Activated CD4-positive, alpha-beta T cell treated with anti-CD3 and anti-CD28 coated beads for 36 hours (primary cell): ENCODE data around the gene VPS26C. TPM values are rescaled to one million over a fixed set of nuclear protein-coding genes. Genes with fewer than 3 reads are reported as not detected.
"Not testable (repeated sequence)": the region's sequence is repeated elsewhere in the genome, so short reads cannot be mapped to it uniquely, and the experiment has no call there.

Source experiments
- ATAC-seq: fragments of 200-7000 bp; cut with Tn5 transposase; one replicate; pipeline ENCODE4 v1.10.0; 2021; ENCODE audit warnings: mild to moderate bottlenecking, moderate library complexity
- CTCF ChIA-PET: fragments of 350-600 bp; sonication (Branson Sonifier 250); formaldehyde crosslinking; loops from one replicate; lab custom pipeline; 2021; ENCODE audit warnings: antibody characterized with exemption; lab: Charles Lee
- POLR2A ChIA-PET: fragments of 350-600 bp; sonication (Branson Sonifier 250); formaldehyde crosslinking; loops from one replicate; lab custom pipeline; 2021; ENCODE audit warnings: antibody characterized with exemption, inconsistent platforms; lab: Charles Lee
- DNase-seq: peaks from one replicate; pipeline ENCODE4 v3.0.0-alpha.2; 2020
- H3K27ac Mint-ChIP-seq: one replicate; pipeline ENCODE4 v1.8.0; 2021; ENCODE audit warnings: mixed read lengths
- H3K27me3 Mint-ChIP-seq: one replicate; pipeline ENCODE4 v1.8.0; 2021; ENCODE audit warnings: mixed read lengths
- H3K36me3 Mint-ChIP-seq: one replicate; pipeline ENCODE4 v1.8.0; 2021; ENCODE audit warnings: low read depth, mixed read lengths
- H3K4me1 Mint-ChIP-seq: one replicate; pipeline ENCODE4 v1.8.0; 2021; ENCODE audit warnings: mixed read lengths
- H3K4me3 Mint-ChIP-seq: one replicate; pipeline ENCODE4 v1.8.0; 2021; ENCODE audit warnings: mild to moderate bottlenecking, moderate library complexity, mixed read lengths
- H3K9me3 Mint-ChIP-seq: one replicate; pipeline ENCODE4 v1.8.0; 2021; ENCODE audit warnings: low read depth, mixed read lengths
- intact Hi-C, 2 experiments: fragments of 100-400 bp; cut with DNase I in 1 of 2; cut with micrococcal nuclease in 1 of 2; formaldehyde crosslinking; loops; one replicate each; pipeline versions ENCODE4 v1.14.2 to v1.15.1; 2022 to 2024; cut with DNase I, micrococcal nuclease
- total RNA-seq, 2 experiments: library from RNA; stranded (reverse); gene quantifications; one replicate each; pipeline ENCODE4 v1.2.3, GENCODE V29; 2021

VPS26C gene
- total RNA-seq, 2 experiments from 2014 or later, result 54.8 to 61.7 TPM

DNA sequence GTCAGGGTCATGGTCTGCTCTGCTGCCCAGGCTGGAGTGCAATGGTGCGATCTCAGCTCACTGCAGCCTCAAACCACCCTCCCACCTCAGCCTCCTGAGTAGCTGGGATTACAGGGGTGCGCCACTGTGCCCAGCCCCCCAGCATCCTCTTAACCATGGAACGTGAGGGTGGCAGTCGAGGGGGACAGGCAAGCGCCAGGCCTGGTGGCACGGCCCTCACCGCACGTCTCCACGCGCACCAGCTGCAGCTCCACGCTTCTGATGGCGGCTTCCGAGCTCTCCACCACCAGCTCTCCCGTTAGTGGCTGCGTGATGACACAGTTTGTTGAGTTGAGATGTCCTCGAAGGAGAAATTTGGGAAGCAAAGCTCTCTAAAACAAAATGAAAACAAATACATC lies 39.1 kb downstream of the VPS26C start:
- intact Hi-C loops, result no loop called here
- Mint-ChIP-seq H3K9me3 (no peaks in the 10 kb centered on the region), H3K27me3 (no peaks in the 10 kb centered on the region), H3K4me1 (peaks cover 34% of the 10 kb centered on the region), H3K36me3 (peaks cover 74% of the 10 kb centered on the region), H3K27ac (peak overlapping the region; percentile 60), H3K4me3 (no peak overlapping the region)
- ChIA-PET POLR2A (no interaction called here), CTCF (interaction anchor here (1.2 kb wide), 2 partner anchors 17 to 27 kb away, joined by 3 to 5 read pairs; no protein-coding TSS in a partner anchor)
- no peak for ATAC-seq
- no peak for DNase-seq

DNA sequence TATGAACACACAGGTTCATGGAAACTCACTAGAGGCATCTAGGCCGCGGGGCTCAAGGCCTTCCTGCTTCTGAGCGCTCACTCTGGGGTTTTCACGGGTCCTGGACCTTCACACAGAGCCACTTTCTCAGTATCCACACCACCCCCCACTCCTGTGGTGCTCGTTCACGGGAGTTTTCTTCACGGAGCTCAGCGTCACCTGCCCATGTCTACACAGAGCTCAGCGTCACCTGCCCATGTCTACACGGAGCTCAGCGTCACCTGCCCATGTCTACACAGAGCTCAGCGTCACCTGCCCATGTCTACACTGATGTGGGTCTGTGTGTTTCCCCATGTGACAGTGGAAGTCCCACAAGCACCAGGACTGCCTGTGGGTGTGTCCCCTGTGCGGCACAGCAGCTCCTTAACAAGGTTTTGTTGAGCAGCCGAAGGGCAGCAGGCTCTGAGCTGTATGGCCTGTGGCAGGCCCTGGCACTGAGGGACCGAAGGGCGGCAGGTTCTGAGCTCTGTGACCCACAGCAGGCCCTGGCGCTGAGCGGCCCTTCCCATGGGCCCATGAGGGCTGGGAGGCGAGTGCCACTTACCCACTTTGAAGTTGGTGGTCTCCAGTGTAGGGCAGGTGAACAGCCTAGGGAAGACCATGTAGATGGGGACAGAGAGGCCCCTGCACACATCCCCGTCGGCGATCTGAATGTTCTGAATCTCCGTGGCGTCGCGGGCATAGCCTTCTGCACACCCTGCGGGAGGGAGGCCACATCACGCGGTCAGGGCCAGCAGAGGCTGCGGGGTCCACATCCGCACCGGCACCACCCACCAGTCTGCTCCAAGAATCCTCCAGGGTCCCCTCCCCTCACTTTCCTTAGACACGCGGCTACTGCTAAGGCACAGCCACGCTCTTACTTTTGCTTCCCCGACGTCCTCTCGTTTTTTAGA lies 39.8 kb downstream of the VPS26C start:
- H3K27ac Mint-ChIP-seq, result no peak overlapping the region
- ChIA-PET POLR2A (interaction anchor here (0.6 kb wide), 1 partner anchor 338 kb away, joined by 4 read pairs; no protein-coding TSS in a partner anchor), CTCF (interaction anchor here (0.7 to 1.2 kb wide), 2 partner anchors 28 to 106 kb away, joined by 3 to 5 read pairs; no protein-coding TSS in a partner anchor)
- no peak overlapping the region for H3K4me3 Mint-ChIP-seq
- H3K9me3 Mint-ChIP-seq, result no peaks in the 10 kb centered on the region
- DNase-seq, result no peak
- H3K27me3 Mint-ChIP-seq, result no peaks in the 10 kb centered on the region
- intact Hi-C loops, result no loop called here
- ATAC-seq, result no peak
- peaks cover 38% of the 10 kb centered on the region for H3K4me1 Mint-ChIP-seq
- H3K36me3 Mint-ChIP-seq, result peaks cover 74% of the 10 kb centered on the region

DNA sequence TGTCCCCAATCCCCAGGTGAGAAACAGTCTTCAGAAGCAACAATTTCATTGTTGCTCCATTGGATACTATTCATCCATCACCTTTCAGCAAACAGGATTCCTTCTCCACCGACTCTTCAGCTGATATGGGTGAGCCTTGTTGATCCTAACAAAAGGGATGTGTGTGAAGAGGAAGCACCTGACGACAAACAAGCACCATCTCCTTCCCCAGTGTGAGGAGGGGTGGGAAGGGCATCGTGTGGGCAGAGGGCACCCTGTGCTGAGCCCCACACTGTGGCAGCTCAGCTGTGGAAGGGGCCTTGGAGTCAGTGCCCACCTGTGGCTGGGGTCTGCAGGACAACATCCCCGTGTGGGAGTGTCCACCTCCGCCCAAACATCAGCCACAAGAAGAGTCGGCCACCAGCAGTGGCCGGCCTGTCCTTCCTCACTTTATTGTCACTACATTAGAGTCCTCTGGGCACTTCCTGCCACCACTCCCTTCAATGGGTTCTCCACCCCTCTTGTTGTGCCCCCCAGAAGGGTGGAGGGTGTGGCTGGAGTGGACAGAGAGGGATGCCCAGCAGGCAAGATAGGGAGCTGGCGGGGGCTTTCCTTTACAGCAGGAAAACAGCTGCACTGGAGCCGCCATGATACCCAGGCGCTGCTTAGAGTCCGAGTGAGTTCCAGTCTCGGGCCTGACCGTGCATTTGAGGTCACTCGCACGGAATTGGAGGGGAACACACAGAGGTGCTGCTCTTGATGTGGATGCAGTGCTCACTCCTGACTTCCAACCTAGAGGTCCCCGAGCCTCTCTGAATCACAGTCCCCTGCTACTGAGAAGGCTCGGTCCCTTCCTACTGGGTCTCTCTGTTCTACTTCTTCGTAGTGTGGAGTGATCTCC lies 40.9 kb downstream of the VPS26C start:
- intact Hi-C loops, result no loop called here
- Mint-ChIP-seq H3K9me3 (no peaks in the 10 kb centered on the region), H3K4me1 (peaks cover 40% of the 10 kb centered on the region), H3K27ac (peak overlapping the region; percentile 91), H3K4me3 (peak overlapping the region; percentile 48), H3K27me3 (no peaks in the 10 kb centered on the region), H3K36me3 (peaks cover 71% of the 10 kb centered on the region)
- ChIA-PET POLR2A (interaction anchor here (1.9 kb wide), 1 partner anchor 31 kb away, joined by 5 read pairs; no protein-coding TSS in a partner anchor), CTCF (interaction anchor here (0.9 kb wide), 1 partner anchor 41 kb away, joined by 3 read pairs; the partner anchor contains the start of gene VPS26C)
- ATAC-seq, result no peak
- no peak for DNase-seq

DNA sequence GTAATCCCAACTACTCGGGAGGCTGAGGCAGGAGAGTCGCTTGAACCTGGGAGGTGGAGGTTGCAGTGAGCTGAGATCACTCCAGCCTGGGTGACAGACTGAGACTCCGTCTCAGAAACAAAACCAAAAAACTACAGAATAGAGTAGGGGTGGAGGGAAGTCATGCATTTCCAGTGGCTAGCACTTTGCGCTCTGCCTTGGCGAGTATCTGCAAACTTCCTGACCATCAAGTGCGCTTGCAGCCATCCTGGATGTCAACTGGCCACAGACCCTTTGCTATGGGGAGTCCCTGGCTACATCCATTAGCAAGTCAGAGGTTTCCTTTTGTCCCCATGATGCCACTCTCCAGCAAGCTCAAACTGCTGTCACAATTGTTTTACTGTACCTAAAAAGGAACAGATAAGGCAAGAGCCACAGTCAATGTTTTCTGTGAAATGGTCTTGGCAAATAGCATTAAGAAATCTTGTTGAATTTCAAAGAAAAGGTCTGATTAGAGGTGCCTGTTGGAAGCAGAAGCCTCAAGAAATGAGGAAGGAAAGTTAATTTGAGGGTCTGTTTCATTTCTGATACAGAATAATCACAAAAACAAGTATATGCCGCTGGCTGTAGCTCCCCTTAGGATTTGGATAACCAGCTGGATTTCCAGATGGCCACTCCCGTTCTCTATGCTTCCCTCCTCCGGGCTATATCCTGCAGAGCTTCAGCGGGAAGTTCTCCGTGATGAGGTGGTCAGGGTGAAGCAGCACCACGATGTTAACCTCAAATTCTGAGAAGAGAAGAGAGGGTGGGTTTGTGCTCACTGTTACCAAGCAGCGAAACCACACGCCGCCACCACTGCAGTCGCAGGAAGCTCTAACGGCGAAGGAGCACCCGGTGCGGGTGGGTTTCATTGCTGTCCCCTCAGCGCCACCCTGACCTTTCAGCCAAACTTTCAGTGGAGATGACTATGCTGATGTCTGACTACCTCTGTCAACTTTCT lies 42.0 kb downstream of the VPS26C start:
- Mint-ChIP-seq H3K9me3 (no peaks in the 10 kb centered on the region), H3K27me3 (no peaks in the 10 kb centered on the region), H3K27ac (peak overlapping the region; percentile 91), H3K4me1 (peaks cover 44% of the 10 kb centered on the region), H3K4me3 (peak overlapping the region; percentile 48), H3K36me3 (peaks cover 65% of the 10 kb centered on the region)
- intact Hi-C loops, result loop anchor here in 1 of 2 experiments (5.0 kb wide), 1 partner anchor 337 kb away; no protein-coding TSS in a partner anchor
- ChIA-PET POLR2A (interaction anchor here (0.6 to 1.9 kb wide), 4 partner anchors 17 to 163 kb away, joined by 3 to 5 read pairs (median 3); no protein-coding TSS in a partner anchor), CTCF (interaction anchor here (0.6 to 0.9 kb wide), 2 partner anchors 42 to 914 kb away, joined by 3 read pairs; partner anchors contain the start of gene VPS26C)
- peak; percentile 28 for ATAC-seq
- peak; percentile 77 for DNase-seq

DNA sequence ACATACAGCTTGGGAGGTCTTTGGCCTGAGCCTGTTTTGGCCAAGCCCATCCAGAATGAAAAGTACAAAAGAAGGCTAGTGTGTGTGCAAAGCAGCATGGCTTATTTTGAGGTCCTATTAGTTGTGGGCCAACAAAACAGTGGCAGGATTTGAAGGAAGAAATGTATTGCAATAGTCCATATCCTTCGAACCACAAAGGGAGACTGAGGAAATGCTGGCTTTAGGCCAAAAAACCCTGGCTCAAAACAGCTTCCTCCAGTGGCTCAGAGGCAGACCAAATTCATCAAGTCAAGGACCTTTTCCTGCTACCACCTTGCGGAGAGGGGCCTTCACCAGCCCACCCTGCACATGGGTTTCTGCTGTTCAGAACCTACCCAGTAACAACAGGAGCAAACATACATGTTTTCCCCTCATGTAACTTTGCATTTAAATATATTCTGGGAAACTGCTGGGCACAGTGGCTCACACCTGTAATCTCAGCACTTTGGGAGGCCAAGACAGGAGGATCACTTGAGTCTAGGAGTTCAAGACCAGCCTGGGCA lies 43.3 kb downstream of the VPS26C start:
- POLR2A ChIA-PET, result no interaction called here
- intact Hi-C loops, result loop anchor here in 1 of 2 experiments (5.0 kb wide), 1 partner anchor 338 kb away; no protein-coding TSS in a partner anchor
- no peaks in the 10 kb centered on the region for H3K27me3 Mint-ChIP-seq
- peaks cover 50% of the 10 kb centered on the region for H3K4me1 Mint-ChIP-seq
- H3K9me3 Mint-ChIP-seq, result no peaks in the 10 kb centered on the region
- CTCF ChIA-PET, result no interaction called here
- H3K4me3 Mint-ChIP-seq, result no peak overlapping the region
- ATAC-seq, result no peak
- no peak for DNase-seq
- no peak overlapping the region for H3K27ac Mint-ChIP-seq
- H3K36me3 Mint-ChIP-seq, result peaks cover 62% of the 10 kb centered on the region

DNA sequence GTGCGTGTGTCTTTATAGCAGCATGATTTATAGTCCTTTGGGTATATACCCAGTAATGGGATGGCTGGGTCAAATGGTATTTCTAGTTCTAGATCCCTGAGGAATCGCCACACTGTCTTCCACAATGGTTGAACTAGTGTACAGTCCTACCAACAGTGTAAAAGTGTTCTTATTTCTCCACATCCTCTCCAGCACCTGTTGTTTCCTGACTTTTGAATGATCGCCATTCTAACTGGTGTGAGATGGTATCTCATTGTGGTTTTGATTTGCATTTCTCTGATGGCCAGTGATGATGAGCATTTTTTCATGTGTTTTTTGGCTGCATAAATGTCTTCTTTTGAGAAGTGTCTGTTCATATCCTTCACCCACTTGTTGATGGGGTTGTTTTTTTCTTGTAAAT lies 44.9 kb downstream of the VPS26C start:
- Mint-ChIP-seq H3K27ac (peak overlapping the region; percentile 97), H3K36me3 (peaks cover 54% of the 10 kb centered on the region), H3K4me1 (peaks cover 50% of the 10 kb centered on the region), H3K4me3 (peak overlapping the region; percentile 61)
- DNase-seq, POLR2A ChIA-PET, ATAC-seq, CTCF ChIA-PET, H3K27me3 Mint-ChIP-seq, H3K9me3 Mint-ChIP-seq: not testable (repeated sequence)
- intact Hi-C loops, result loop anchor here in 1 of 2 experiments (5.0 kb wide), 1 partner anchor 340 kb away; no protein-coding TSS in a partner anchor

DNA sequence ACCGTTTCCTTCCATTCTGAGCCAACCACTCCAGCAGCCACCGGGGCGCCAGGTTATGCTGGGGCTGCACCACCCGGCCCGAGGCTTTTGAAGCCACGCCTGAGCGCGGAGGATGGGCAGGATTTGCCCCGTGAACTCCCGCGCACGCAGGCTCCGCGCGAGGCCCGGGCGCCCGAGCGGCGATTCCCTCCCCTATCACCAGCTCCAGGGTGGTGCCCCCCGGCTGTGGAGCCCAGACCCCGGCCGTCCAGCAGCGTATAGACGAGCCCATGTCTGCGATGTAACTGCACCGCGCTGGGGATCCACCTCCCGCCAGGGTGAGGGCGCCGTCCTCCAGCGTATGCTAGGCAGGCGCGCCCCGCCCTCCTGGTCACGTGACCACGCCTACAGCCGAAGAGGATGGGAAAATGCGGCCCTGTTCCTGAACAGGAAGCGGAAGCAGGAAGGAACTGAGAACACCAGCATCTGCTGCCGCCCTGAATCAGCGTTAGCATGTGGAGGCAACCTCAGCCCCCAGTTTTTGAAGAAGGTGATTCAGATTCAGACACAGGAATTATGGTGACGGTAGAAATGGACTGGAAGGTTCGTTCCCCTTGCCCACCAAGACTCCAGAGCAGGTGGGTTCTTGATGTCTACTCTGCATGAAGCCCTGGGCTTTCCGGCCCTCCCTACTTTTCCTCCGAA lies 46.0 kb downstream of the VPS26C start:
- ATAC-seq, result peak; percentile 84
- Mint-ChIP-seq H3K4me1 (peaks cover 47% of the 10 kb centered on the region), H3K27ac (peak overlapping the region; percentile 97), H3K4me3 (peak overlapping the region; percentile 82), H3K9me3 (no peaks in the 10 kb centered on the region), H3K27me3 (no peaks in the 10 kb centered on the region), H3K36me3 (peaks cover 43% of the 10 kb centered on the region)
- POLR2A ChIA-PET, result no interaction called here
- CTCF ChIA-PET, result no interaction called here
- DNase-seq, result peak; percentile 98
- intact Hi-C loops, result loop anchor here (1.0 to 5.0 kb wide), 10 partner anchors 38 to 343 kb away; partner anchors contain the start of genes DYRK1A (in 2 of the 2), VPS26C (in 2 of the 2), PIGP (in 1 of the 2) and TTC3 (in 1 of the 2)

DNA sequence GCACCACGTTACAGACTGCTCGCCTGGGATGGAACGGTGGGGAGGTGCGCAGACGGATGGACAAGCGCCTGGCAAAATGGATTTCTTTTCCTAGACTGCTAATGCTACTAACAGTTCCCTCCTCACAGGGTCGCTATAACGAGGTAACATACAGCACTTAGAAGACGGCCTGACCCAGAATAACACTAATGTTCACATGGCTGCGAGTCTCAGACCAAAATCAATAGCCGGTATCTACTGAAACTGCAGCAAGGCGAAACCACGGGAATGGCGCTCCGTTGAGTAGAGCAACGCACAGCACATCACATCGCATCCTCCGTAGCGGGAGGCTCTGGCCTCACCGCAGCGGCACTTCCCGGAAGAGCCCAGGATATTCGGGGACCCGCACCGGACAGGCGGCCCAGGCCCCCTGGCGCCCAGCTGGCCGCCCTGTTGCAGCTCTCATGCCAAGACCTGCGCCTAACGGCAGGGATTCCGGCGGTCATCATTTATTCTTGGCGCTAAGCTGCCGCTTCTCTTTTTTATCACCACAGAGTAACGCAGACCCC lies 46.6 kb downstream of the VPS26C start:
- ChIA-PET POLR2A (interaction anchor here (0.6 kb wide), 1 partner anchor 258 kb away, joined by 3 read pairs; no protein-coding TSS in a partner anchor), CTCF (no interaction called here)
- intact Hi-C loops, result loop anchor here (2.0 to 5.0 kb wide), 4 partner anchors 38 to 342 kb away; partner anchors contain the start of gene DYRK1A (in 1 of the 2)
- Mint-ChIP-seq H3K27me3 (no peaks in the 10 kb centered on the region), H3K27ac (peak overlapping the region; percentile 97), H3K36me3 (peaks cover 37% of the 10 kb centered on the region), H3K9me3 (no peaks in the 10 kb centered on the region), H3K4me1 (peaks cover 41% of the 10 kb centered on the region), H3K4me3 (peak overlapping the region; percentile 82)
- peak; percentile 28 for ATAC-seq
- DNase-seq, result peak; percentile 58

DNA sequence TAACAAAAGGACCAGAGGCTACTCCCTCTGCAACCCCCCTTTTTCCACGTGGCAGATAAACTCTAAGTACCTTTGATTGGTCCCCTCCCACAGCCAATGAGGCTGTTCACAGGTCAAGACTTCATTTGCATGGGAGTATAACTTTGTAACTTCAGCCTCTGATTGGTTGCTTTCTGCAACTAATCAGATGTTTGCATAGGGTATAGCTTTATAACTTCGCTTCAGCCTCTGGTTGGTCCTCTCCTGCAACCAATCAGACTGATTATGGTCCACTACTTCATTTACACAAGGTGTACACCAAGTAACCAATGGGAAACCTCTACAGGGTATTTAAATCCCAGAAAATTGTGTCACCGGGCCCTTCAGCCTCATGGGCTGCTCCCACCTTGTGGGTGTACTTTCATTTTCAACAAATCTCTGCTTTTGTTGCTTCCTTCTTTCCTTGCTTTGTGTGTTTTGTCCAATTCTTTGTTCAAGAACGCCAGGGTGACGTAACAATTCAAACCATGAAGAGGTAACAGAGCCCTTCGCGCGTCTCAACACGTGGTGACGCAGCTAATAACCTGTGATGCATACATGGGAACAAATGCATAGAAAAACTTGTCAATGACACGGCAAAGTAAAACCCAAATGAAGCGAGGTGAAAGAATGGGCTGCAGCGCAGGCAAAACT lies 47.2 kb downstream of the VPS26C start:
- Mint-ChIP-seq H3K27me3 (no peaks in the 10 kb centered on the region), H3K4me1 (peaks cover 35% of the 10 kb centered on the region), H3K36me3 (peaks cover 31% of the 10 kb centered on the region), H3K4me3 (peak overlapping the region; percentile 82), H3K27ac (peak overlapping the region; percentile 97), H3K9me3 (no peaks in the 10 kb centered on the region)
- CTCF ChIA-PET, result no interaction called here
- POLR2A ChIA-PET, result interaction anchor here (0.6 kb wide), 1 partner anchor 257 kb away, joined by 3 read pairs; no protein-coding TSS in a partner anchor
- peak; percentile 55 for DNase-seq
- ATAC-seq, result peak; percentile 13
- intact Hi-C loops, result loop anchor here (2.0 to 5.0 kb wide), 4 partner anchors 39 to 342 kb away; partner anchors contain the start of gene DYRK1A (in 1 of the 2)
